ENCODE data around the gene PPP1R1A. TPM values are rescaled to one million over a fixed set of nuclear protein-coding genes. Genes with fewer than 3 reads are reported as not detected.

PPP1R1A gene
- total and polyA plus RNA-seq, 2 experiments from 2014 or later = 14.0 to 43.2 TPM

GRCh38 chr12:54608156-54608555 lies 19.7 kb upstream of the PPP1R1A start:
- H2AFZ ChIP-seq = no peak overlapping the region
- H3K27ac ChIP-seq = no peak overlapping the region
- H3K4me3 ChIP-seq = no peak overlapping the region
- H3K4me1 ChIP-seq (ENCODE audit: insufficient read depth) = no peaks in the 10 kb centered on the region
- WGBS (ENCODE audit: low lambda C conversion rate, missing lambda C conversion rate) = 78% methylated on average over 6 of the region's 6 CpGs
- H3K9me2 ChIP-seq (replicated peaks; ENCODE audit: insufficient read depth) = no peaks in the 10 kb centered on the region
- no peaks in the 10 kb centered on the region for H3K36me3 ChIP-seq (replicated peaks; ENCODE audit: insufficient read depth, low read depth)
- no peaks in the 10 kb centered on the region for H3K79me2 ChIP-seq
- no peak for TF ChIP-seq EZH2phosphoT487 (IDR thresholded peaks at IDR 0.05; ENCODE audit: low read depth, severe bottlenecking, unreplicated experiment)
- H3K4me2 ChIP-seq = no peak overlapping the region
- no peak for DNase-seq (ENCODE audit: low spot score)
- no peaks in the 10 kb centered on the region for H3K9me3 ChIP-seq (ENCODE audit: low read depth)
- H3K27me3 ChIP-seq = peaks cover 38% of the 10 kb centered on the region
- no peaks in the 10 kb centered on the region for H4K20me1 ChIP-seq (ENCODE audit: insufficient read depth, poor library complexity, severe bottlenecking)

GRCh38 chr12:54606556-54606955 lies 18.1 kb upstream of the PPP1R1A start:
- H3K27ac ChIP-seq = no peak overlapping the region
- H3K4me1 ChIP-seq (ENCODE audit: insufficient read depth) = no peaks in the 10 kb centered on the region
- no peaks in the 10 kb centered on the region for H3K9me2 ChIP-seq (replicated peaks; ENCODE audit: insufficient read depth)
- no peak for DNase-seq (ENCODE audit: low spot score)
- H3K9me3 ChIP-seq (ENCODE audit: low read depth) = no peaks in the 10 kb centered on the region
- TF ChIP-seq CTCF (IDR thresholded peaks at IDR 0.05; ENCODE audit: poor library complexity) (no peak), EZH2 (IDR thresholded peaks at IDR 0.05; ENCODE audit: borderline replicate concordance) (no peak), EZH2phosphoT487 (IDR thresholded peaks at IDR 0.05; ENCODE audit: low read depth, severe bottlenecking, unreplicated experiment) (no peak)
- no peaks in the 10 kb centered on the region for H3K79me2 ChIP-seq
- WGBS (ENCODE audit: low lambda C conversion rate, missing lambda C conversion rate) = 35% methylated on average over 4 of the region's 4 CpGs
- no peaks in the 10 kb centered on the region for H3K36me3 ChIP-seq (replicated peaks; ENCODE audit: insufficient read depth, low read depth)
- H4K20me1 ChIP-seq (ENCODE audit: insufficient read depth, poor library complexity, severe bottlenecking) = no peaks in the 10 kb centered on the region
- H3K4me3 ChIP-seq = no peak overlapping the region
- no peak overlapping the region for H3K4me2 ChIP-seq
- no peak overlapping the region for H2AFZ ChIP-seq
- H3K27me3 ChIP-seq = peaks cover 31% of the 10 kb centered on the region

- no peak overlapping the region for H3K4me3 ChIP-seq
- no peak for DNase-seq (ENCODE audit: low spot score)
- WGBS (ENCODE audit: low lambda C conversion rate, missing lambda C conversion rate) = 92% methylated on average over 6 of the region's 6 CpGs
These were observed 16.9 kb upstream of the PPP1R1A start for GRCh38 chr12:54605138-54605970.

More at GRCh38 chr12:54605138-54605970, 16.9 kb upstream of the PPP1R1A start:
- Histone ChIP-seq H2AFZ (no peak overlapping the region), H3K9me2 (replicated peaks; ENCODE audit: insufficient read depth) (no peaks in the 10 kb centered on the region), H3K4me2 (no peak overlapping the region), H3K4me1 (ENCODE audit: insufficient read depth) (no peaks in the 10 kb centered on the region), H3K27ac (no peak overlapping the region), H3K36me3 (replicated peaks; ENCODE audit: insufficient read depth, low read depth) (no peaks in the 10 kb centered on the region), H4K20me1 (ENCODE audit: insufficient read depth, poor library complexity, severe bottlenecking) (no peaks in the 10 kb centered on the region), H3K27me3 (peaks cover 29% of the 10 kb centered on the region), H3K9me3 (ENCODE audit: low read depth) (no peaks in the 10 kb centered on the region), H3K79me2 (no peaks in the 10 kb centered on the region)
- TF ChIP-seq CTCF (IDR thresholded peaks at IDR 0.05; ENCODE audit: poor library complexity) = no peak
- TF ChIP-seq EZH2phosphoT487 (IDR thresholded peaks at IDR 0.05; ENCODE audit: low read depth, severe bottlenecking, unreplicated experiment) = no peak
- TF ChIP-seq EZH2 (IDR thresholded peaks at IDR 0.05; ENCODE audit: borderline replicate concordance) = no peak

All from hepatocyte (in vitro differentiated cells).